Measurements from ENCODE around the gene PTTG1IP2.
"Not testable (repeated sequence)": the region's sequence is repeated elsewhere in the genome, so short reads cannot be mapped to it uniquely, and the experiment has no call there.

PTTG1IP2 gene

GRCh38 chr7:90469554-90469953 lies at the start of gene PTTG1IP2:
TSS of gene PTTG1IP2 (plus strand) at chr7:90469639. CDS start at chr7:90469787, 148 bp downstream.
- DNase-seq = no peak

GRCh38 chr7:90421651-90422050 lies 47.8 kb upstream of the PTTG1IP2 start:
- DNase-seq = no peak

- peak; percentile 55 for DNase-seq
These were observed 44.7 kb upstream of the PTTG1IP2 start for GRCh38 chr7:90424720-90425119.

GRCh38 chr7:90425376-90425775 lies 44.1 kb upstream of the PTTG1IP2 start:
- peak; percentile 42 for DNase-seq

- no peak for DNase-seq
These were observed 38.6 kb upstream of the PTTG1IP2 start for GRCh38 chr7:90430614-90431460.

- DNase-seq = no peak
These were observed 36.7 kb upstream of the PTTG1IP2 start for GRCh38 chr7:90432752-90433151.

GRCh38 chr7:90433221-90433620 lies 36.2 kb upstream of the PTTG1IP2 start:
- no peak for DNase-seq

GRCh38 chr7:90445633-90446032 lies 23.8 kb upstream of the PTTG1IP2 start:
- no peak for DNase-seq

- DNase-seq = no peak
These were observed 23.1 kb upstream of the PTTG1IP2 start for GRCh38 chr7:90446137-90446899.

- DNase-seq = no peak
These were observed 16.1 kb upstream of the PTTG1IP2 start for GRCh38 chr7:90453259-90453891.

GRCh38 chr7:90453931-90454330 lies 15.5 kb upstream of the PTTG1IP2 start:
- DNase-seq = no peak

- DNase-seq = peak; percentile 46
These were observed 14.0 kb upstream of the PTTG1IP2 start for GRCh38 chr7:90455163-90456030.

- DNase-seq = no peak
These were observed 11.3 kb upstream of the PTTG1IP2 start for GRCh38 chr7:90458104-90458503.

- DNase-seq = no peak
These were observed 9.6 kb upstream of the PTTG1IP2 start for GRCh38 chr7:90459888-90460287.

GRCh38 chr7:90461219-90461618 lies 8.2 kb upstream of the PTTG1IP2 start:
- no peak for DNase-seq

- DNase-seq = not testable (repeated sequence)
These were observed 6.2 kb upstream of the PTTG1IP2 start for GRCh38 chr7:90463151-90463628.

- no peak for DNase-seq
These were observed 3.6 kb upstream of the PTTG1IP2 start for GRCh38 chr7:90465816-90466215.

- DNase-seq = no peak
These were observed 3.5 kb downstream of the PTTG1IP2 start for GRCh38 chr7:90472805-90473540.

GRCh38 chr7:90473814-90474213 lies 4.4 kb downstream of the PTTG1IP2 start:
- no peak for DNase-seq

- DNase-seq = no peak
These were observed 5.1 kb downstream of the PTTG1IP2 start for GRCh38 chr7:90474284-90475210.
